Rectal smooth muscle tissue (tissue), 1 donor: ENCODE results near the gene EIF4G2.
A peak's percentile ranks its signal among the peaks of the same experiment; 100 is the strongest.

Experiments used
- H3K27ac ChIP-seq: one replicate; pipeline ENCODE4 v1.7.0; 2013; ENCODE audit warnings: low read depth, low read length, inconsistent platforms
- H3K27me3 ChIP-seq: one replicate; pipeline ENCODE4 v1.7.0; 2013; ENCODE audit warnings: low read length; ENCODE audit not compliant: control insufficient read depth, insufficient read depth
- H3K36me3 ChIP-seq: one replicate; pipeline ENCODE4 v1.7.0; 2013; ENCODE audit warnings: low read length; ENCODE audit not compliant: control insufficient read depth, insufficient read depth
- H3K4me1 ChIP-seq: one replicate; pipeline ENCODE4 v1.7.0; 2013; ENCODE audit warnings: low read length; ENCODE audit not compliant: control insufficient read depth, insufficient read depth
- H3K4me3 ChIP-seq: one replicate; pipeline ENCODE4 v1.7.0; 2013; ENCODE audit warnings: low read length
- H3K9ac ChIP-seq: one replicate; pipeline ENCODE4 v1.7.0; 2013; ENCODE audit warnings: low read length

The EIF4G2 gene

GRCh38 chr11:10762185-10762584, 46.5 kb downstream of the EIF4G2 start:
- no peaks in the 10 kb centered on the region for H3K27me3 ChIP-seq
- H3K36me3 ChIP-seq, result peaks cover 32% of the 10 kb centered on the region
- H3K4me1 ChIP-seq, result no peaks in the 10 kb centered on the region
- H3K4me3 ChIP-seq, result no peak overlapping the region
- no peak overlapping the region for H3K9ac ChIP-seq
- H3K27ac ChIP-seq, result no peak overlapping the region

GRCh38 chr11:10761085-10761698, 47.5 kb downstream of the EIF4G2 start:
- H3K9ac ChIP-seq, result no peak overlapping the region
- peaks cover 34% of the 10 kb centered on the region for H3K36me3 ChIP-seq
- H3K27ac ChIP-seq, result no peak overlapping the region
- no peaks in the 10 kb centered on the region for H3K4me1 ChIP-seq
- no peaks in the 10 kb centered on the region for H3K27me3 ChIP-seq
- no peak overlapping the region for H3K4me3 ChIP-seq

GRCh38 chr11:10758957-10759356, 49.8 kb downstream of the EIF4G2 start:
- no peaks in the 10 kb centered on the region for H3K4me1 ChIP-seq
- peaks cover 22% of the 10 kb centered on the region for H3K36me3 ChIP-seq
- no peak overlapping the region for H3K27ac ChIP-seq
- H3K27me3 ChIP-seq, result no peaks in the 10 kb centered on the region
- no peak overlapping the region for H3K4me3 ChIP-seq
- H3K9ac ChIP-seq, result no peak overlapping the region

DNA sequence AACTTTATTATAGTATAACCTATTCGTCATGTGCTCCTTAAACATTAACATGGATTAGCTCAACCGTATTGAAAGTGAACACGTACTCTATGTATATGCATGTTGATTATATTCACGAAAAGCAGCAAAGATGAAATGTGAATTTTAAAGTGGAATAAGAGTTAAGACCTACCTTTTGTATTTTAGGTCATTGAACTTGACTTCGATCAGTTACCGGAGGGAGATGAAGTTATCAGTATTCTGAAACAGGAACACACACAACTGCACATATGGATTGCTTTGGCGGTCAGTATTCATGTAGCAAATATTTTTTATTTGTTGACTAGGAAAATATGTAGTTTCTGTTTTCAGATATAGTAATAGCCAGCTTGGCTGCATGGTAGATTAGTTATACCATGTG, 56.2 kb downstream of the EIF4G2 start:
- H3K4me3 ChIP-seq, result no peak overlapping the region
- no peak overlapping the region for H3K9ac ChIP-seq

GRCh38 chr11:10752061-10752460, 56.7 kb downstream of the EIF4G2 start:
- H3K4me3 ChIP-seq, result peak overlapping the region; percentile 85
- H3K9ac ChIP-seq, result no peak overlapping the region
- H3K36me3 ChIP-seq, result peaks cover 8% of the 10 kb centered on the region
- H3K27me3 ChIP-seq, result no peaks in the 10 kb centered on the region
- H3K27ac ChIP-seq, result no peak overlapping the region
- H3K4me1 ChIP-seq, result no peaks in the 10 kb centered on the region

More for the DNA sequence above, 56.2 kb downstream of the EIF4G2 start:
- H3K27ac ChIP-seq, result no peak overlapping the region
- no peaks in the 10 kb centered on the region for H3K27me3 ChIP-seq
- peaks cover 8% of the 10 kb centered on the region for H3K36me3 ChIP-seq
- no peaks in the 10 kb centered on the region for H3K4me1 ChIP-seq

DNA sequence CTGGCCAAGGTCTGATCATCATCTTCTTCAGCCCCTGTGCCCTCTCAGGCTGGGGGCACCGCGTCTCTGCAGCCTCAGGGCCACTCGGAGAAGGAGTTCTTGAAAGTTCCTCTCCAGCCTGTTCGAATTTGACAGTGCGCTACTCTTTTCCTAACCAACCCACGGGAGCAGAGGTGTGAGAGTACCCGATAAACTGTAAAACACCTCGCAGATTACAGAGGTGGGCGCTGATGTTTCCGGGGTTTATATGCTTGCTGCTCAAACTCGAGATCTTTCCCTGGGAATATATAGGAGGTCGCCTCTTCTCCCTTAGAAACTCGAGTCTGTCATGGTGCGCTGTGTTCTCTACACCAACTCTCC, 57.2 kb downstream of the EIF4G2 start:
- H3K27ac ChIP-seq, result peak overlapping the region; percentile 96
- no peaks in the 10 kb centered on the region for H3K4me1 ChIP-seq

GRCh38 chr11:10750838-10751580, 57.7 kb downstream of the EIF4G2 start, which contains the start of gene CTR9:
TSS of gene CTR9 (plus strand) at chr11:10751246. CDS start at chr11:10751413, 167 bp downstream.
- peak within 1 kb of the TSS; percentile 87 for H3K9ac ChIP-seq
- peak within 1 kb of the TSS; percentile 85 for H3K4me3 ChIP-seq
- peak within 1 kb of the TSS; percentile 96 for H3K27ac ChIP-seq
- peaks cover 6% of the 10 kb centered on the region for H3K36me3 ChIP-seq
- H3K27me3 ChIP-seq, result no peaks in the 10 kb centered on the region
- no peaks in the 10 kb centered on the region for H3K4me1 ChIP-seq

More for the DNA sequence above, 57.2 kb downstream of the EIF4G2 start:
- H3K36me3 ChIP-seq, result peaks cover 6% of the 10 kb centered on the region
- H3K4me3 ChIP-seq, result peak overlapping the region; percentile 85
- no peaks in the 10 kb centered on the region for H3K27me3 ChIP-seq
- peak overlapping the region; percentile 87 for H3K9ac ChIP-seq

DNA sequence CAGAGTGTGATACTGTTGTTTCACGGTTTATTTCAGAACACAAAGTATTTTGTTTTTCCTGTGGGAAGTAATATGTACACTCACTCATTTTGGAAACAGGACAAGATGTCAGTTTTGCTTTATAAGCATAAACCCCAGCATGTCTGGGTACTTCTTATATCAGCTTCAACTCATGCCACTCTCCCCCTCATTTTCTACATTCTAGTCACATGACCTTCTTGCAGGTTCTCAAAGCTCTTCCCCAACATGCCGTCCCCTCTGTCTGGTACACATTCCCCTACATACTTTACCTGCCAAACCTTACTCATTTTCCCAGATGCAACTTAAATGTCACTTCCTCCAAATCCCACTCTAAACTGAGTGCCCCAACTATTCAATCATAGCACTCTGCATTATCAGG, 59.2 kb downstream of the EIF4G2 start:
- Histone ChIP-seq H3K4me3 (no peak overlapping the region), H3K36me3 (peaks cover 3% of the 10 kb centered on the region), H3K27me3 (no peaks in the 10 kb centered on the region), H3K9ac (no peak overlapping the region), H3K4me1 (no peaks in the 10 kb centered on the region), H3K27ac (no peak overlapping the region)

DNA sequence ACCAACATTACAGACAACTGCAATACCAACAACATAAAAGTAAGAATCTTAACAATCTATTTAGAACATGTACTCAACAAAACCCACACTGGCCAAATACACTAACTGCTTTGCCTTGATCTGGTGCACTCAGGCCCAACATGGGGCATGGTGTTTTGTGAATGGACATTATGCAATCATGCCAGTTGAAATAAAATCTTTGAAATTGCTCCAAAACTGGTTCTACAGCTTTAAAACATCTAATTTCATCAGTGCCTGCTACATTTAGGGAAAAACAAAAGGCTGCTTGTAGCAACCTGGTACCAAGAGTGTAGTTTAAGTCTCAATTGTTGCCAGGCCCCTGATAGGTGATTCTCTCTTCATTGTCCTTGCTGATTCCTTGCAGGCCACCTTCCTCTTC, 61.0 kb downstream of the EIF4G2 start:
- H3K27ac ChIP-seq, result no peak overlapping the region
- H3K4me1 ChIP-seq, result no peaks in the 10 kb centered on the region
- no peak overlapping the region for H3K9ac ChIP-seq
- no peak overlapping the region for H3K4me3 ChIP-seq
- H3K27me3 ChIP-seq, result no peaks in the 10 kb centered on the region
- H3K36me3 ChIP-seq, result no peaks in the 10 kb centered on the region
